Activated CD4-positive, alpha-beta T cell treated with anti-CD3 and anti-CD28 coated beads, Interleukin-2, amount 50 U/mL, for 24 hours (primary cell): ENCODE results near the gene VPS37C.
"Not testable (repeated sequence)": the region's sequence is repeated elsewhere in the genome, so short reads cannot be mapped to it uniquely, and the experiment has no call there.

Experiments
- DNase-seq, 2 donors: peaks; one replicate each; pipeline ENCODE4 v3.0.0-alpha.2; 2020; ENCODE audit warnings: low read depth in 1 of 2, low spot score in 1 of 2

The VPS37C gene

GRCh38 chr11:61176446-61176845 lies 15.2 kb upstream of the VPS37C start:
- DNase-seq = no peak

GRCh38 chr11:61174949-61175348 lies 13.7 kb upstream of the VPS37C start:
- DNase-seq = no peak

GRCh38 chr11:61174273-61174672 lies 13.0 kb upstream of the VPS37C start:
- DNase-seq = no peak

- no peak for DNase-seq
These were observed 12.2 kb upstream of the VPS37C start for GRCh38 chr11:61173456-61173855.

GRCh38 chr11:61172888-61173287 lies 11.7 kb upstream of the VPS37C start:
- DNase-seq = no peak

- no peak for DNase-seq
These were observed 11.1 kb upstream of the VPS37C start for GRCh38 chr11:61172356-61172755.

GRCh38 chr11:61171907-61172306 lies 10.7 kb upstream of the VPS37C start:
- no peak for DNase-seq

GRCh38 chr11:61170566-61170965 lies 9.3 kb upstream of the VPS37C start:
- DNase-seq = no peak

GRCh38 chr11:61168800-61169199 lies 7.6 kb upstream of the VPS37C start:
- no peak for DNase-seq

GRCh38 chr11:61168042-61168688 lies 6.9 kb upstream of the VPS37C start:
- no peak for DNase-seq

- not testable (repeated sequence) for DNase-seq
These were observed 5.1 kb upstream of the VPS37C start for GRCh38 chr11:61166331-61166730.

- DNase-seq = not testable (repeated sequence)
These were observed 4.6 kb upstream of the VPS37C start for GRCh38 chr11:61165785-61166184.

GRCh38 chr11:61164606-61165424 lies 3.6 kb upstream of the VPS37C start:
- DNase-seq = no peak

GRCh38 chr11:61163714-61164605 lies 2.7 kb upstream of the VPS37C start:
- no peak for DNase-seq

- DNase-seq = no peak
These were observed 1.8 kb upstream of the VPS37C start for GRCh38 chr11:61163021-61163420.

- DNase-seq = no peak
These were observed 1.1 kb upstream of the VPS37C start for GRCh38 chr11:61162092-61162941.

- DNase-seq = peak in 1 of 2 donors; percentile 7
These were observed 588 bp downstream of the VPS37C start for GRCh38 chr11:61160487-61161189.

GRCh38 chr11:61158691-61159381 lies 2.4 kb downstream of the VPS37C start:
- DNase-seq = no peak

GRCh38 chr11:61157743-61158142 lies 3.5 kb downstream of the VPS37C start:
- DNase-seq = no peak
